ENCODE measurements around the gene MYRF.
A peak's percentile ranks its signal among the peaks of the same experiment; 100 is the strongest.

MYRF gene

GRCh38 chr11:61787928-61788491 is 35.6 kb downstream of the MYRF start:
- Mint-ChIP-seq H3K9me3 (no peaks in the 10 kb centered on the region), H3K27me3 (no peaks in the 10 kb centered on the region), H3K4me1 (peaks cover 27 to 48% of the 10 kb centered on the region in 2 donors), H3K36me3 (peaks cover 37 to 53% of the 10 kb centered on the region in 2 donors), H3K4me3 (no peak overlapping the region), H3K27ac (no peak overlapping the region)
- ATAC-seq (replicated peaks): no peak
- no peak for DNase-seq

GRCh38 chr11:61791737-61792309 is 39.4 kb downstream of the MYRF start:
- peaks cover 24 to 40% of the 10 kb centered on the region in 2 donors for H3K36me3 Mint-ChIP-seq
- H3K4me1 Mint-ChIP-seq: peaks cover 25 to 44% of the 10 kb centered on the region in 2 donors
- DNase-seq (peak; percentile 42), ATAC-seq (replicated peaks) (peak; percentile 53 to 62)
- H3K9me3 Mint-ChIP-seq: no peaks in the 10 kb centered on the region
- peak overlapping the region; percentile 99 for H3K27ac Mint-ChIP-seq
- peak overlapping the region; percentile 92 for H3K4me3 Mint-ChIP-seq
- H3K27me3 Mint-ChIP-seq: no peaks in the 10 kb centered on the region

- Mint-ChIP-seq H3K27me3 (no peaks in the 10 kb centered on the region), H3K27ac (peak within 1 kb of the TSS; percentile 99), H3K9me3 (no peaks in the 10 kb centered on the region), H3K36me3 (peaks cover 22 to 46% of the 10 kb centered on the region in 2 donors), H3K4me3 (peak within 1 kb of the TSS; percentile 92), H3K4me1 (peaks cover 25 to 41% of the 10 kb centered on the region in 2 donors)
- ATAC-seq (replicated peaks) (peak; percentile 93), DNase-seq (peak; percentile 87)
These were observed 40.1 kb downstream of the MYRF start, which contains the start of the genes FEN1 and TMEM258 for GRCh38 chr11:61792310-61793082. Gene FEN1, plus strand, starts transcription at chr11:61792911. Its CDS starts 2,451 bp downstream, at chr11:61795362. Gene TMEM258, minus strand, starts transcription at chr11:61792599. Its CDS starts 41 bp downstream, at chr11:61792558.

- H3K4me1 Mint-ChIP-seq: peaks cover 23 to 41% of the 10 kb centered on the region in 2 donors
- H3K4me3 Mint-ChIP-seq: peak overlapping the region; percentile 92
- H3K27me3 Mint-ChIP-seq: no peaks in the 10 kb centered on the region
- ATAC-seq (replicated peaks) (peak; percentile 32 to 35), DNase-seq (no peak)
- H3K27ac Mint-ChIP-seq: peak overlapping the region; percentile 99
- H3K9me3 Mint-ChIP-seq: no peaks in the 10 kb centered on the region
- peaks cover 19 to 45% of the 10 kb centered on the region in 2 donors for H3K36me3 Mint-ChIP-seq
These were observed 40.8 kb downstream of the MYRF start for GRCh38 chr11:61793083-61793828.

GRCh38 chr11:61793829-61794204 is 41.4 kb downstream of the MYRF start:
- Mint-ChIP-seq H3K36me3 (peaks cover 17 to 43% of the 10 kb centered on the region in 2 donors), H3K27ac (peak overlapping the region; percentile 65), H3K4me1 (peaks cover 25 to 41% of the 10 kb centered on the region in 2 donors), H3K27me3 (no peaks in the 10 kb centered on the region), H3K9me3 (no peaks in the 10 kb centered on the region), H3K4me3 (peak overlapping the region; percentile 92)
- no peak for ATAC-seq (replicated peaks)
- DNase-seq: no peak

GRCh38 chr11:61794579-61794978 is 42.1 kb downstream of the MYRF start:
- DNase-seq (no peak), ATAC-seq (replicated peaks) (no peak)
- Mint-ChIP-seq H3K27me3 (no peaks in the 10 kb centered on the region), H3K4me3 (no peak overlapping the region), H3K27ac (no peak overlapping the region), H3K4me1 (peaks cover 24 to 39% of the 10 kb centered on the region in 2 donors), H3K9me3 (no peaks in the 10 kb centered on the region), H3K36me3 (peaks cover 19 to 45% of the 10 kb centered on the region in 2 donors)

GRCh38 chr11:61795459-61795858 is 43.0 kb downstream of the MYRF start:
- DNase-seq (no peak), ATAC-seq (replicated peaks) (no peak)
- no peak overlapping the region for H3K27ac Mint-ChIP-seq
- no peaks in the 10 kb centered on the region for H3K9me3 Mint-ChIP-seq
- no peaks in the 10 kb centered on the region for H3K27me3 Mint-ChIP-seq
- peaks cover 20 to 30% of the 10 kb centered on the region in 2 donors for H3K4me1 Mint-ChIP-seq
- H3K36me3 Mint-ChIP-seq: peaks cover 16 to 39% of the 10 kb centered on the region in 2 donors
- H3K4me3 Mint-ChIP-seq: no peak overlapping the region

GRCh38 chr11:61795876-61796526 is 43.6 kb downstream of the MYRF start:
- DNase-seq (no peak), ATAC-seq (replicated peaks) (no peak)
- H3K27me3 Mint-ChIP-seq: no peaks in the 10 kb centered on the region
- no peak overlapping the region for H3K4me3 Mint-ChIP-seq
- H3K4me1 Mint-ChIP-seq: peaks cover 22 to 30% of the 10 kb centered on the region in 2 donors
- no peaks in the 10 kb centered on the region for H3K9me3 Mint-ChIP-seq
- H3K36me3 Mint-ChIP-seq: peaks cover 18 to 40% of the 10 kb centered on the region in 2 donors
- H3K27ac Mint-ChIP-seq: no peak overlapping the region

- ATAC-seq (replicated peaks): no peak
- Mint-ChIP-seq H3K27me3 (no peaks in the 10 kb centered on the region), H3K27ac (no peak overlapping the region), H3K4me3 (no peak overlapping the region), H3K36me3 (peaks cover 23 to 48% of the 10 kb centered on the region in 2 donors), H3K4me1 (peaks cover 16 to 19% of the 10 kb centered on the region in 2 donors), H3K9me3 (no peaks in the 10 kb centered on the region)
- DNase-seq: peak; percentile 37
These were observed 45.0 kb downstream of the MYRF start for GRCh38 chr11:61797263-61797944.

GRCh38 chr11:61799665-61800284 is 47.3 kb downstream of the MYRF start:
- no peaks in the 10 kb centered on the region for H3K9me3 Mint-ChIP-seq

GRCh38 chr11:61800331-61801281 is 48.2 kb downstream of the MYRF start:
- H3K4me1 Mint-ChIP-seq: peaks cover 10 to 12% of the 10 kb centered on the region in 2 donors
- peak overlapping the region; percentile 22 for H3K27ac Mint-ChIP-seq
- DNase-seq: no peak

More at GRCh38 chr11:61799665-61800284, 47.3 kb downstream of the MYRF start:
- H3K4me3 Mint-ChIP-seq: no peak overlapping the region
- H3K27me3 Mint-ChIP-seq: no peaks in the 10 kb centered on the region
- peaks cover 10 to 15% of the 10 kb centered on the region in 2 donors for H3K4me1 Mint-ChIP-seq
- no peak overlapping the region for H3K27ac Mint-ChIP-seq
- ATAC-seq (replicated peaks): no peak
- no peak for DNase-seq
- peaks cover 40 to 71% of the 10 kb centered on the region in 2 donors for H3K36me3 Mint-ChIP-seq

GRCh38 chr11:61802605-61803004 is 50.2 kb downstream of the MYRF start:
- ATAC-seq (replicated peaks) (no peak), DNase-seq (no peak)
- Mint-ChIP-seq H3K27me3 (no peaks in the 10 kb centered on the region), H3K4me1 (peaks cover 0 to 5% of the 10 kb centered on the region in 2 donors), H3K4me3 (no peak overlapping the region), H3K9me3 (no peaks in the 10 kb centered on the region), H3K36me3 (peaks cover 48 to 66% of the 10 kb centered on the region in 2 donors), H3K27ac (no peak overlapping the region)

More at GRCh38 chr11:61800331-61801281, 48.2 kb downstream of the MYRF start:
- no peak for ATAC-seq (replicated peaks)
- H3K27me3 Mint-ChIP-seq: no peaks in the 10 kb centered on the region
- no peak overlapping the region for H3K4me3 Mint-ChIP-seq
- H3K9me3 Mint-ChIP-seq: no peaks in the 10 kb centered on the region
- peaks cover 46 to 73% of the 10 kb centered on the region in 2 donors for H3K36me3 Mint-ChIP-seq

Measured in stimulated activated naive B cell treated with anti-CD40 and anti-IgM and Interleukin-4, amounts not matched to agents 10 μg/mL and 1 μg/mL and 100 μg/mL, for 72 hours (primary cell).